GM19463 (cell line): ENCODE results near the gene AJAP1.

ENCODE experiments used
- ATAC-seq: cut with Tn5 transposase; IDR thresholded peaks from one replicate; pipeline ENCODE4 v1.9.1; 2021; ENCODE audit warnings: mild to moderate bottlenecking, moderate library complexity; ENCODE audit not compliant: unreplicated experiment

The AJAP1 gene

DNA sequence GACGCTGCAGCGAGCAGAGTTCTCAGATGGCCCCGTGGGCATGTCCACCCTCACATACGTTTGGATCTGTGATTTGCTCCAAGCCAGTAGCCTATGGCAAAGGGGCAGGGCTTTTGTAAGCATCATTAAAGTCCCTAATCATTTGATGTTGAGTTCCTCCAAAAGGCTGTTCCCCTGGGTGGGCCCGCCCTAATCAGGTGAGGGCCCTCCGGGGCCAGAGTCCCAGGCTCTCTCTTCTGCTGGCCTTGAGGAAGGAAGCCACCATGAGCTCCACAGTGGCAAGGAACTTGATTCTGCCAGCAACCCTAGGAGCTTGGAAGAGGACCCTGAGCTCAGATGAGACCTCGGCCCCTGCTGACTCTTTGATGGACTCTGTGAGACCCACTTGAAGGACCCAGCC is 25.4 kb upstream of the AJAP1 start:
- ATAC-seq, result no peak

DNA sequence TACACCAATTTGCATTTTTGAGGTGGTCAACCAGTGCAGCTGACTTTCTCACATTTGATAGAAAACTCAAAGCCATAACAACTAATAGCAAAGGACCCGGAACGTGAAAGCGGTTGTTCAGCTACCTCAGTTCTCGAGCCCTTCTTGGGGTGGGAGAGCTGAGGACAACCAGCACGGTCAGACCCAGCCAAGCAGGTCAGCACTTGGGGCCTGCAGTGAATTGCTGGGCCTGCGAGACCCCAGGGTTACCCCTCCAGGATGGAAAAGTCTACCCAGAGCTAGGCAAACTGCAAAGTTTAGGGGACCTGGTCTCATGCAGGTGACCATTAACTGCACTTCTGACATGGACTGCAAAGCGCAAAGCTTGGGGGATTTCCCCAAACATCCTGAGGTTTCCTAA is 23.8 kb upstream of the AJAP1 start:
- no peak for ATAC-seq

DNA sequence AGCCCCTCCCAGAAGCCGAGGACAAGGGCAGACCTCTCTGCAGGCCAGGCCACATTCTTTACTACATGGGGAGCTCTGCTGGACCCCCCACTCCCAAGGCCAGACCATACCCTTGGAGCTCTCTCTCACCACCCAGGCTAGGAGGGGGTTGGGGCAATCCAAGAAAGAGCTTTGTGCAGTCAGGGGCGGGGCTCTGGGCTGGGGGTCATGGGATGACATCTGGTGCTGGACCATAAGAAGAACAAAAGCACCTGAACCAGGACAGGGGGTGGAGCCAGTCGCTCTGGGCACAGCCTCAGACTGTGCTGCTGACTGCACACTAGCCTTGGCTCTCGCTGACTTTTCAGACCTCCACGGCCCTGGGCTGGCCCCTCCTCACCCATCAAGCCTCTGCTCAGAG is 23.1 kb upstream of the AJAP1 start:
- no peak for ATAC-seq

DNA sequence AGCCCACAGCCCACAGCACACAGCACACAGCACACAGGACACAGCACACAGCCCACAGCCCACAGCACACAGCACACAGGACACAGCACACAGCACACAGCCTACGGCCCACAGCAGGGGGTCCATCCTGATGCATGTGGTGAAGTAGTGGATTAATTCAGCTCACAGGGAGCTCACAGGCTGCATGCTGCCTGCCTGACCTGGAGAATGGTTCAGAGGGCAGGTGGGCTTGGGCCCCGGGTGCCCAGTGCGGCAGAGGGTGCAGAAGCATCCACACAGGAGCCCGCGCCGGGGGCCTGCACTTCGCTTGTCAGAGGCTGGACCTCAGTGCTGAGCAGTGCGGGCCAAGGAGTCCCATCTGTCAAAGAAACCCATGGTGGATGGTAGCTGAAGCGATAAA is 21.1 kb upstream of the AJAP1 start:
- ATAC-seq, result no peak

DNA sequence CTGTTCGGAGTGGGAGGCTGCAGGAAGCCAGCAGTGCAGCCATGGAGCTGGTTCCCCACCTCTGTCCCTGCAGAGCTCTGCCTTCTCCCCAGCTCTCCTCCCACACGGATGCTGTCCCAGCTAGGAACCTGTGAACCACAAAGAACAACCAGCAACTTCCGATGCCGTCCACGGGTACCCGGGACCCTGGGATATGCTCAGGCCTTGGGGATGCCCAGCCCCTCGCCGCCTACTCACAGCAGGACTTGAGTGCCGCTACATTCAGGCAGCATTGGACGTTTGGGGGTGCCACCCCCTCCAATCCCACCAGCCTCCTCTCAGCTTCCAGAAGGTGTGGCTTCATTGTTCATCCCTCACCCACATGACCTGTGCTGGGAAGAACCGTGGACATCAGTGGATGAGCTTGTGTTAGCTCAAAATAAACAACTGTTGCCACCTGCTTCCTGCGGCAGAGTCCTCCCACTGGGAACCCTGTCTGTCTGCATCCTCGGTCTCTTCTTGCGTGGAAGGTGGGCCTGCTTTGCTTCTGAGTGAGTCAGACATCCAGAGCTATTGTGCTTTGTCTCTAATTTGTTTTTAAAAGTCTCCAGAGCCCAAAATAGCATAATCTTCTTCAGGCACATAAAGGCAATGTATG is 20.1 kb upstream of the AJAP1 start:
- no peak for ATAC-seq

DNA sequence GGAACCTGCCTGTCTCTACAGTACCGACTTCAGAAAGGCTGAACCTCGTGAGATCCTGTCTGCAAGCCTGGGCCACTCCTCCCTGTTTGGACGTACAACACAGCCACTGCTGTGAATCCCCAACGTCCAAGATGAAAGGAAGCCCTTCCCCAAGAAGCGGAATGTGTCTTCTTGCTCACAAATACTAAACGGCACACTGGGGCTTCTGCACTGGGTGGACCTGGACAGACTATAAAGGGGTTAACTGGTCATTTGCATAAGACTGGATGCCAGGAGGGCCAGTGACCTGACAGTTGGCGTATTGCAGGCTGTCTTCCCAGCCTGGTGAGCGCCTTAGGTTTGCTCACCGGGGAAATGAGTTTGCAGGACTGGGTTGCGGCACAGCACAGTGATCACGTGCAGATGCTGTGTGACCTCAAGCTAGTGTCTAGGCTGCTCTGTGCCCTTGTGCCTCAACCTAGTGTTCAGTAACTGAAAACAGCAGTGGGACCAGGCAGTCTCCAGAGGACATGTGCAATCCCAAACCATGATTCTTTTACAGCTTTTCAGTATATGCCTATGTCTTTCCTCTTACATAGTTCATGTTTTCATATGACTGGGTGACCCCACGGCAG is 19.5 kb upstream of the AJAP1 start:
- ATAC-seq, result no peak

DNA sequence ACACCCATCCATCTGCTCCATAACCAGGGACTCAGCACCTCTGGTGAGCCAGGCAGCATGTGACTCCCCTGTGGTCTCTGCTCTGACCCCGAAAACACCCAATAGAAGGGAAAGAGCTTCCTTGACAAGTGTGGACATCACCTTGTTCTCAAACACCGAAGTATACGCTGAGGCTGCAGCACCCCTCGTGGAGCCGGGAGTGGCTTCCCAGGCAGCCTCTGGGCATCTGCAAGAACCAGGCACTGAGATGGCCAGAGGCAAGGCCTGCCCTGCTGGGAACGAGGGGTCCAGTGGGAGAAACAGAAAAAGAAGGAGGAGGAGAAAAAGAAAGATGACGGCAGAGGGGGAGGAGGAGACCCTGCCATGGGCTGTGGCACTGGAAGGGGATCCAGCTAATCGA is 18.2 kb upstream of the AJAP1 start:
- ATAC-seq, result no peak

DNA sequence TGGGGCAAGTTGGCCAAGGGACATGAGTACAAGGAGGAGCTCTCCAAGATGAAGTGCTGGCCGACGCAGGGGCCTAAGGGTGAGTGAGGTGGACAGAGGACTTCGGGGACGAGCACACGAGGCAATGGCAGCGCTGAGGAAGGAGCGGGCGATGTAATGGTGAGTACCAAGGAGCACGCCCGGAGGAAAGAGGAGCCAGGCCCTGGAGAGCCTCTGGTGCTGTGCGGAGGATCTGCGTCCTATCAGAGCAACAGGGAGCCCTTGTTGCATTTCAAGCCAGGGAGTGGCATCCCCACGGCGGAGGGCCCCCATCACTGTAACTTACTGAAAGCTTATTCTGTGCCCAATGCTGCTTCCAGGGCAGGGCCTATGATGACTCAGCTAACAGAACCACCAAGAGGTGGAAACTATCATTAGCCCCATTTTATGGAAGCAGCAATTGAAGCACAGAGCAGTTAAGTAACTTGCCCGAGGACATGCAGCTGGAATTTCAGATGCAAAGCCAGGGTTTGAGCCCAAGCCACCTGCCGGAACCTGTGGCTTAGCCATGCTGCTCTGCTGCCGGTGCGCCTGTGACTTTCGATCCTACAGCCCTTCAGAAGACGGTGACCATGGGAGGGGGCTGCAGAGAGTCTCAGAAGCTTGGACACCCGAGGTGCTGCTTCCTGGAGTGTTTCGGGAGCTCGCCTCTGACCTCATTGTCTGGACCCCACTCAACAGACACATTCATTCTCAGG is 17.6 kb upstream of the AJAP1 start:
- ATAC-seq, result no peak

DNA sequence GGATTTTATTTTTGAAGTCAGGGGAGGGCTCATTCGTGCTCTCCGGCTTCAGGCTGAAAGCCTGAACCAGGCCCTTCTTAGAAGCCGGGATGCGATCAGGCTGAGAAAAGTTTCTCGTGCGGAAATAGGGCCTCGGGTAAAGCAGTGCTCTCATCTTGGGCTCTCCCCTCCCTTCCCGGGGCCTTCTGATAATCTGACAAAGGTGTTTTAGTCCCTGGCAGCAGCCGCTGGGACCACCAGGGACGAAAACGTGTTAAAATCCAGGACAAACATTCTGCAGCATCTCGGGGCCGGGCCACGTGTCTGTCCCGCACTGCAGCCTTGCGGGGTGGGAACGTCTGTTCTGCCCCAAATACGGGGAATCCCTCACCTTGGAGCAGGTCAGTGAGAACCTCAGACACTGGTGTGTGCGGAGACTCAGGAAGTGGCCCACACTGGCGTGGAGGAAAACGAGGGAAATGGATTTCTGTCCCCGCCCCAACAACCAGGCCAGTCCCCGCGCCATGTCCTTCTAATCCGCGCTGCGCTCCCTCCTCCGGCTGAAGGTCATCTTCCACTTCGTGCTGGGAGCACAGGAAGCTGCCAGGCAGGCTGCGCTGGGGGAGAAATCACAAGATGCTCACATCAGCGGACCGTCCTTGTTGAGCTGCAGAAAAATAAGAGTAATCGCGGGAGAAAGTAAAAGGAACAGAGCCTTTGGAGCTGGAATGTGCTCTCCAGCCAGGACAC is 16.6 kb upstream of the AJAP1 start:
- no peak for ATAC-seq

DNA sequence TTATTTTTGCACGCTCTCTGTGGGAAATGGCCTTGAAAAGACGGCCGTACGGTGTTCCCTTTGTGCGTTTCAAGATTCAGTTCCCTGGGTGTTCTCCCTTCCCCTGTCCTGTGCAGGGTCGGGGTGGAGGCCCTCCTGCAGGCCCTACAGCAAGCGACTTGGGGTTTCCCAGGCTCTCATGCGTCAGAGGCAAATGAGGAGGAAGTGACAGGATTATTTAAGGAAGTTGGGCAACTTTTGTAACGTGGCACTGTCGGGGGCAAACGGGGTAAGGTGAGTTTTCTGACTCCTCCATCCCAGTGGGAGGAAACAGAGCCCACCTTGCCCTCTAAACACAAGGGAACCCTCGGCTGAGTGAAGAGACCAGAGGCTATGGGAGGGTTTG is 16.1 kb upstream of the AJAP1 start:
- no peak for ATAC-seq

DNA sequence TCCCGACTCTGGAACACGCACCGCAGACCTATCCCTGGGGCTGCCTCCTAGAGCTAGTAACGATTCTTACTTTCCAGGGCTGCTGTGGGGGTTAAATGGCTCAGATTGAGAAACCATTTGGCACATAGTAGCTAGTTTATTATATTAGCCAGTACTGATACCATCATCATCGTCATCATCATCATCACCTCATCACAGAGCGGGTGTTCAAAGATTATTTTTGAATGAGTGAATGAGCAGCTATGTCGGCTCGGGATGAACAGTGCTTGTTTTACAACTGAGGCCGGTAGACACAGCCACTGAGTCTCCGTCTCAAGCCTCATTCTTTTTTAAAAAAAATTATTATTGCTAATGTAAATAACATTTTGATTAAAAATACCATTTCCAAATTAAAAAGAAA is 13.5 kb upstream of the AJAP1 start:
- no peak for ATAC-seq

DNA sequence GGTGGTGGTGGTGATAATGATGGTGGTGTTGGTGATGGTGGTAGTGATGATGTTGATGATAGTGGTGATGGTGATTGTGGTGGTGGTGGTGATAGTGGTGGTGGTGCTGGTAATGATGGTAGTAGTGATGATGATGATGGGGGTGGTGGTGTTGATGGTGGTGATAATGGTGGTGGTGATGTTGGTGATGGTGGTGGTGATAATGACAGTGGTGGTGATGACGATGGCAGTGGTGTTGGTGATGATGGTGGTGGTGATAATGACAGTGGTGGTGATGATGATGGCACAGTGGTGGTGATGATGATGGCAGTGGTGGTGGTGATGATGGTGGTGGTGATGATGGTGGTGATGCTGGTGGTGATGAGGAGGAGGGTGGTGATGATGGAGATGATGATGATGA is 7.0 kb upstream of the AJAP1 start:
- no peak for ATAC-seq

DNA sequence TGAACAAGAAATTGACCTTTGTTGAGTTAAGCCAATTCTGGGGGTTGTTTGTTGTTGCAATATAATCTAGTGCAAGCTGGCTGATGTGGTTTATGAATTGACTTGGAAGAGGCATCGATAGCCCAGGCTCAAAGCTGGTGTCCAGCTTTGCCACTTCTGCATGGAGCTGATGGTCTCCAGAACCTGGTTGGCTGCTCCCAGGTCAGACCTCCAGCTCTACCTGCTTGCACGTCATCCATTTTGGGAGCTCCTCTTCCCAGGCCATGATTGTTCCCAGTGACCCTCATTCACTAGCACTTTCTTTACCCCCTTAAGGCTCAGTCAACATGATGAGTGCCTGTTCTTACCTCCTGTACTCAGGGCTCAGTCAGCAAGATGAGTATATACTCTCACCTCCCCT is 5.8 kb upstream of the AJAP1 start:
- ATAC-seq, result no peak

DNA sequence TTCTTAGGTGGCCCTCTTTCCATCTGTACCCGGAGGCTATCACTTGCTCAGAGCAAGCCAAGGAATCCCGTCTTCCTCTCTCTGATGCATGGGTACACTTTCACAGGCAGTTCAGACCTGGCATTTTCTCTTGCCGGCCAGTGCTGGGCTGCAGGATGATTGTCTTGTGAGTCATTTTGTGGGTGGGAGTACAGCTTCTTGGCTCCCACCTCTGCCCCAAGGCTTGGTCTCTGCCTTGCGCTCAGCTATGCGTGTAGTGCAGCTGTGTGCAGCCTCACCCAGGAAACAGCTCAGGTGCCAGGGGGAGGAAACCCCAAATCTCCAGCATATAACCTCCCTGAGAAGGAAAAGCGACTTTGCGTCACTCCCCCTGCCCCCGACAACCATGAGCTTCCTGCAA is 3.9 kb upstream of the AJAP1 start:
- ATAC-seq, result no peak

DNA sequence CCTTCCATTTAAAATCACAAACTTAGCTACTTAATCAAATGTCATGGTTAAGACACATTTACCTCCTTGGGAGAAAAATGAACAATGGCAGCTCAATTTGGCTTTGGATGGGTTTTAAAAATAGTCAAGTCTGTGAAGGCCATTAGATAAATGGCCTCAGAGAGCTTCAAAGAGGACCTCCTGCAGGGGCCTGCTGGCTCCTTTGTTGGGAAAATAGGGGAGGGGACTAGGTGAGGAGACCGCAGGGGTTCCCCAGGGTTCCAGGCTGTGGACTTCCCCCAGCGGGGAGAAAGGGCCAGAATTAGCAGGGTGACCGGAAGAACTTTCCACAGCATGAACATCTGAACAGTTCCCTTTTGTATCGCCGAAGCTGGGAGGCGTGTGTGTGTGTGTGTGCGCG is 3.4 kb upstream of the AJAP1 start:
- ATAC-seq, result no peak

DNA sequence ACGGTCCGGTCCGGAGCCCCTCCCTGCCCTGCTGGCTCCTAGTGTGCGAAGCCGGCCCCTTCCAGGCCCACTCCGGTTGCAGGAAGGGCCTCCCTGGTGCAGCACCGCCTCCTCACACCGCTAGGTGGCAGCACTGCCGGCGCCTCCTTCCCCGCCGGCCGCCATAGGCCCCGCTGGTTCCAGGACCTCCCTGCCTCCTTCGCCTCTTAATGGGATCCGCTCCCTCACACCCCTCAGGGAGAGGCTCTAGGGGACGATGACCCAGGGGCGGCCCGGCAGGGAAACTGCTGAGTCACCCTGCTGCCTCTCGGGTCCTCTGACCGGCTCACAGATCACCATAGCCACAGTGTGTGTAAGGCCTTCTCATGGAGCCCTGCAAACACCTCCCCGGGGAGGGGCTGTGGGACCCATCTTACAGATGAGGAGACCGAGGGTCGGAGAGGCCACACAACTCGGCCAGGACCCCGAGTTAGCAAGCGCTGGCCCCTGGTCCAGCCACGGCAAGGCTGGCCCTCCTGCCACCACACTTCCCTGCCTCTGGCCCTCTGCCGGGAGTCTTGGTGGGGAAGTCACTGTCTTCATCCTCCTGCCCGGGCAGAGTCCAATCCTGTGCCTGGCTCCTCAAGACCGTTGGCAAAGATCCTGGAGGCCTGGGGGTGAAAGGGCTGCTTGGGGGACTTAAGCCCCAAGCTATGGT is 1.6 kb upstream of the AJAP1 start:
- ATAC-seq, result no peak

DNA sequence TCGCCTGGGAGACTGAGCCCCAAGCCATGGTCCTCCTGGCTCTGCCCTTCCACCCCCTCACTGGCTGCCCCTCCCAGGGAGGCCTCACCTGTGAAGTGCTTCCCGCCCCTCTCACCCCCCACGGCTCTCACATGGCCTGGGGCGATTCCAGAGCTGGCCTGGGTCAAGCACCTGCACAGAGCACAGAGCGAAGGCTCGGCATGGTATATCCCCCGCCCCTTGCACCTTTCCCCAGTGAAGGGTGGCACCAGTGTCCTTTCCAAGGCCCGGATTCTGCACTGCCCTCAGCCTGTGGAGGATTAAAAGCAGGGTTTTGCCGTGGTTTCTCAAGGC is 1.1 kb upstream of the AJAP1 start:
- ATAC-seq, result no peak

DNA sequence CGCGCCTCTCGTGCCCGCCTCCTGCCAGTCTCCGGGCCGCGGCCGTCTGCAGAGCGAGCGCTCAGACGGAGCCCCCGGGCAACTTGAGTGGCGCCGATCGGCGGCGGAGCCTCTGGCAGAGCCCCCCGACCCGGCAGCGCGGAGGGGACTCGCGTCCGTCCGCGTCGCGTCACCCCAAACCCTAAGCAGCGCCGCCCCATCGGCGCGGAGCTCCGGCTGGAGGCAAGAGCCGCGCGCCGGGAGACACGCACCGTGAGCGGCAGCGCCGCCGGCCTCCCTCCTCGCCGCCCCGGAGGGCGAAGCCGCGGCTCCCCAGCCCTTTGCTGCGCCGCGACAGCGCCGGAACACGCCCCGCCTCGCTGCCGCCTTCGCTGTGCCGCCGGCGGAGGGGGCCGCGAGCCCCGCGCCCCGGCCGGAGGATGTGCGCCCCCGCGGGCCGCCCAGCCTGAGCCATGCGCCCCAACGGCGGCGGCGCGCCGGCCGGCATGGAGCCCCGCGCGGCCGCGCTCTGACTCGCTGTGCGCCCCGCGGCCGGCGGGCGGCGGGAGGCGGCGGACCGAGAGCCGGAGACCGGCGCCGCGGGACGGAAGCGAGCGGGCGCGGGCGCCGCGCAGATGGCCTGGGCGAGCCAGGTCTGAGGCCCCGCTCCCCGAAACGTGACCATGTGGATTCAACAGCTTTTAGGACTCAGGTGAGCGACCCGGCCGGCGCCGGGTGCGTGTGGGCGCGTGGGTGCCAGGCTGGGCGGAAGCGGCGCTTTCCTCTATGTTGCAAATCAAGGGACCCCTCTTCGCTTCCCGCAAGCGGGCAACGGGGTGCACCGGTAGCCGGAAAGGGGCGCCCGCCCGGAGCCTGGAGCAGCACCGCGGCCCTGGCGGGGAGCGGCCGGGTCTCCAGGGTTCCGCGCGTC is 610 bp downstream of the AJAP1 start:
- no peak for ATAC-seq

DNA sequence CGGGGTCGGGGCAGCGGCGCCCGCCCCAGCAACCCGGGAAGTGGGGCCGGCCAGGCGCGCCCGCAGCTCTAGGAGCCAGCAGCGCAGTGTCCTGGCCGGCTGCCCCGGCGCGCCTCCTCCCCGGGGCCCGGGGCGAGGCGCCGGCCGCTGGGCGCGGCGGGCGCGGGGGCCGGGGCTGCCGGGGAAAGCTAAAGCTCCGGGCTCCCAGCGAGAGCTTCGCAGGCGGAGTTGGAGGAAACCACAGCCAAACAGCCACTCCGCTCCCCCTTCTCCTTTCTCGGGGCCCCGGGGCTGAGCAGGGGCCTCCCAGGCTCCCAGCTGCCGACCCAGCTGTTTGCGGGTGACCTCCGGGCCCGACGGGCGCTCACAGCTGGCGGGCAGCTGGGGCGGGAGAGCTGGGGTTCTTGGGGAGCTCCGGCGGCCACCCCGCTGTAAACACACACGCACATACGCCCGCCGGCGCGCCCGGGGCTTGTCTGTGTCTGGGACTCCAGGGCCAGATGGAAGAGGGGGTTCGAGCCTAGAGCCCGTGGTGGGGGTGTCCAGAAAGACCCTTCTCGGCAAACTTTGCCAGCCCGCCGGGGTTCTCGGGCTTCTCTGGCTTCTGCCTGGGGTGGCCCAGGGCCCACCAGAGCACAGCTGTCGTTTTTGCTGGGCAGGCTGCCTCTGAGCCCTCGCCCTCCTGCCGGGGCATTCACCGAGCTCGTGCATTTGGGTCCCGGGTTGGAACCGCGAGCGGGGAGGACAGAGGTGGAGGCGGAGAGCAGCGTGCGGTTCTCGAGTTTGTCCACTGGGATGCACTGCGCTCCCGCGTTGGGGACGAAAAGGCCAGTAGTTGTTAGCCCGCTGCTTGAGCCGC is 1.5 kb downstream of the AJAP1 start:
- ATAC-seq, result no peak
